RWPE2 (cell line): ENCODE data around the gene PPP1R16B.

Source experiments
- ATAC-seq: fragments of 200-7000 bp; cut with Tn5 transposase; 3 replicates; pipeline ENCODE4 v1.9.1; 2021; ENCODE audit warnings: low read depth
- DNase-seq: peaks from one replicate; pipeline ENCODE4 v3.0.0-alpha.2; 2020; ENCODE audit warnings: low spot score
- H3K27ac ChIP-seq: fragments of 450-650 bp; 2 replicates; pipeline ENCODE4 v1.5.1; 2017; ENCODE audit warnings: mild to moderate bottlenecking; ENCODE audit not compliant: poor library complexity, severe bottlenecking
- H3K27me3 ChIP-seq: fragments of 250-450 bp; sonication (Bioruptor Pico); 2 replicates; pipeline ENCODE4 v1.5.1; 2021; ENCODE audit warnings: mild to moderate bottlenecking, moderate library complexity; ENCODE audit not compliant: insufficient read depth, poor library complexity, severe bottlenecking
- H3K36me3 ChIP-seq: fragments of 250-450 bp; sonication (Bioruptor Pico); 2 replicates; pipeline ENCODE4 v1.5.1; 2020; ENCODE audit warnings: low read depth, mild to moderate bottlenecking, moderate library complexity
- H3K4me1 ChIP-seq: fragments of 250-450 bp; sonication (Bioruptor Pico); 2 replicates; pipeline ENCODE4 v1.5.1; 2021; ENCODE audit warnings: mild to moderate bottlenecking, moderate library complexity; ENCODE audit not compliant: insufficient read depth, poor library complexity, severe bottlenecking
- H3K4me3 ChIP-seq: fragments of 250-450 bp; sonication (Bioruptor Pico); 2 replicates; pipeline ENCODE4 v1.5.1; 2021; ENCODE audit warnings: mild to moderate bottlenecking, moderate library complexity; ENCODE audit not compliant: severe bottlenecking
- H3K9me3 ChIP-seq: fragments of 250-450 bp; sonication (Bioruptor Pico); 2 replicates; pipeline ENCODE4 v1.5.1; 2021; ENCODE audit warnings: mild to moderate bottlenecking, moderate library complexity; ENCODE audit not compliant: severe bottlenecking
- TF ChIP-seq, protein P1 (sequence below): fragments of 450-650 bp; IDR thresholded peaks from one replicate; pipeline ENCODE4 v1.5.1; 2017; ENCODE audit warnings: mild to moderate bottlenecking, moderate library complexity; ENCODE audit not compliant: poor library complexity, severe bottlenecking

The PPP1R16B gene

GRCh38 chr20:38965264-38965663, 159.8 kb downstream of the PPP1R16B start:
- Histone ChIP-seq H3K27ac (no peak overlapping the region), H3K9me3 (no peaks in the 10 kb centered on the region), H3K27me3 (no peaks in the 10 kb centered on the region), H3K4me3 (no peak overlapping the region), H3K36me3 (peaks cover 33% of the 10 kb centered on the region), H3K4me1 (peaks cover 22% of the 10 kb centered on the region)
- TF ChIP-seq, protein P1, sequence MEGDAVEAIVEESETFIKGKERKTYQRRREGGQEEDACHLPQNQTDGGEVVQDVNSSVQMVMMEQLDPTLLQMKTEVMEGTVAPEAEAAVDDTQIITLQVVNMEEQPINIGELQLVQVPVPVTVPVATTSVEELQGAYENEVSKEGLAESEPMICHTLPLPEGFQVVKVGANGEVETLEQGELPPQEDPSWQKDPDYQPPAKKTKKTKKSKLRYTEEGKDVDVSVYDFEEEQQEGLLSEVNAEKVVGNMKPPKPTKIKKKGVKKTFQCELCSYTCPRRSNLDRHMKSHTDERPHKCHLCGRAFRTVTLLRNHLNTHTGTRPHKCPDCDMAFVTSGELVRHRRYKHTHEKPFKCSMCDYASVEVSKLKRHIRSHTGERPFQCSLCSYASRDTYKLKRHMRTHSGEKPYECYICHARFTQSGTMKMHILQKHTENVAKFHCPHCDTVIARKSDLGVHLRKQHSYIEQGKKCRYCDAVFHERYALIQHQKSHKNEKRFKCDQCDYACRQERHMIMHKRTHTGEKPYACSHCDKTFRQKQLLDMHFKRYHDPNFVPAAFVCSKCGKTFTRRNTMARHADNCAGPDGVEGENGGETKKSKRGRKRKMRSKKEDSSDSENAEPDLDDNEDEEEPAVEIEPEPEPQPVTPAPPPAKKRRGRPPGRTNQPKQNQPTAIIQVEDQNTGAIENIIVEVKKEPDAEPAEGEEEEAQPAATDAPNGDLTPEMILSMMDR = no peak
- DNase-seq (no peak), ATAC-seq (no peak)

DNA sequence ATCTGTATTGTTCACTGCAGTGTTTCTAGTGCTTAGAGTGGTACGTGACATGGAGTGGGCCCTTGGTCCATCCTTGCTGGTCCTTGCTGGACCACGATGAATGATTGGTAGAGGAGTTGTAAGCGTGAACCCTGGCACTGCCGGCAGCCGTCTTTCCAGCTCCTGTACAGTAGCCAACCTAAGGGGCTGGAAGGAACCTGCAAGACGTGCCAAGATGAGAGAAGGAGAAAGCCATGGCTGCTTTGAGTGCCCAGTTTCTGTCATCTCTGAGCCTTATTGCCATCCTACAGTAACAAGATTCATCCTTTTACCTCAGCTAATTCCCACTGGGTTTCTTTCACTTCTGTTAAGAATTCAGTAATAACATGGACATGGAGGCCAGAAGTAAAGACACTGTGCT, 162.6 kb downstream of the PPP1R16B start:
- TF ChIP-seq, protein P1 = no peak
- no peak for ATAC-seq
- Histone ChIP-seq H3K9me3 (no peaks in the 10 kb centered on the region), H3K27me3 (no peaks in the 10 kb centered on the region), H3K27ac (no peak overlapping the region), H3K4me1 (peaks cover 36% of the 10 kb centered on the region), H3K4me3 (no peak overlapping the region), H3K36me3 (peaks cover 59% of the 10 kb centered on the region)
- DNase-seq = no peak

DNA sequence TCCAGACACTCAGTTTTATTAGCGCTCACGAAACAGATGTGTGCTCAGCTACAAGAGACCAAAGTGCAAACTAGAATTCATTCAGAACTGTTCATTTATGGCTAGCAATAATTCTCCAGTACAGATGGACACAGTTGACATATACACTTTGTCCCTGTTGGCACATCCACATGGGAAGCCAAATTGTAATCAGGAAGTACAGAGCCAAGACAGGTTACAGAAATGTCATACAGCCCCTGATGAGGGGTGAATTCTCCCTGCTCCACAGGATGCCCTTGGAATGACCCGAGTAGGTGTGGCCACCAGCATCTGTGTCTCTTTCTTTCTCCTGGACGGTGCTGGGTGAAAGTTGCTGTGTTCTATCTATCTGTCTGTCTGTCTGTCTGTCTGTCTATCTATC, 164.2 kb downstream of the PPP1R16B start:
- Histone ChIP-seq H3K4me3 (no peak overlapping the region), H3K27ac (peak overlapping the region; percentile 34), H3K4me1 (peaks cover 39% of the 10 kb centered on the region), H3K36me3 (peaks cover 70% of the 10 kb centered on the region), H3K9me3 (no peaks in the 10 kb centered on the region), H3K27me3 (no peaks in the 10 kb centered on the region)
- ATAC-seq = peak; percentile 24
- TF ChIP-seq, protein P1 = no peak
- DNase-seq = no peak

GRCh38 chr20:38970302-38970701, 164.8 kb downstream of the PPP1R16B start:
- H3K4me3 ChIP-seq = no peak overlapping the region
- H3K27me3 ChIP-seq = no peaks in the 10 kb centered on the region
- peak; percentile 79 for ATAC-seq
- no peak for DNase-seq
- H3K9me3 ChIP-seq = no peaks in the 10 kb centered on the region
- peak overlapping the region; percentile 34 for H3K27ac ChIP-seq
- TF ChIP-seq, protein P1 = no peak
- H3K36me3 ChIP-seq = peaks cover 70% of the 10 kb centered on the region
- peaks cover 39% of the 10 kb centered on the region for H3K4me1 ChIP-seq
